NK-92 (cell line): ENCODE measurements around the gene DSCAM.

Source experiments
- DNase-seq: peaks from one replicate; lab custom pipeline; 2025; ENCODE audit not compliant: unreplicated experiment; lab: John Stamatoyannopoulos, UW

Gene DSCAM

DNA sequence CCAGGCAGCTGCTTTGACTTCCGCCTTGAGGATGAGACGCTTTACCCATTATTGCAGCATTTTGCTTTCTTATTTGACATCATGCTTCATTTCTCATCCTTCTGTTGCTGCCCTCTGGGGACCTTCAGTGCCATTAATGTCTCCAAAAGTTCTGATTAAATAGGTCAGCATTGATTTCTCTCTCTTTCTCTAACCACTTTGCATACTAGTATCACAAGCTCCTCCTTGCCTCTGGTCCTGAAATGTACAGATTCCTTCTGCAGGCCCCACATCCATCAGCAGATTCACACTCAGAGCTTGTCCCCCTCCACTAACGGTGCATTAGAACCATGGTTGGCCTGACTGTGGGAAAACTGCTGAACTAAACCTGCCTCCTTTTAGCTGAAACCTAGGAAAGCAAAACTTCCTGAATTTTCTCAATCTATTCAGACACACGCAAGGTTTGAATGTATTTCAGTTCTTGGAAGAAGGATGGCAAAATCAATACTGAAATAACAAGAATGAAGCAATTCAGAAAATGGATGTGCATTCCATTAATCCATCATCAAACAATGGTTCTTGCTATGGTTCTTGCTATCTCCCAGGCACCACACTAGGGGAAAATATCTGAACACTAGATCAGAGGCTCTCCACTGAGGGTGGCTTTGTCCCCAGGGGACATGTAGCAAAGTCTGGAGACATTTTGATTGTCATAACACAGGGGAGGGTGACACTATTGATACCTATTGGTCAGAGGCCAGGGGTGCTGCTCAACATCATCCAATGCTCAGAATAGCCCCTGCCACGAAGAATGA, 825.2 kb downstream of the DSCAM start:
- DNase-seq = no peak

DNA sequence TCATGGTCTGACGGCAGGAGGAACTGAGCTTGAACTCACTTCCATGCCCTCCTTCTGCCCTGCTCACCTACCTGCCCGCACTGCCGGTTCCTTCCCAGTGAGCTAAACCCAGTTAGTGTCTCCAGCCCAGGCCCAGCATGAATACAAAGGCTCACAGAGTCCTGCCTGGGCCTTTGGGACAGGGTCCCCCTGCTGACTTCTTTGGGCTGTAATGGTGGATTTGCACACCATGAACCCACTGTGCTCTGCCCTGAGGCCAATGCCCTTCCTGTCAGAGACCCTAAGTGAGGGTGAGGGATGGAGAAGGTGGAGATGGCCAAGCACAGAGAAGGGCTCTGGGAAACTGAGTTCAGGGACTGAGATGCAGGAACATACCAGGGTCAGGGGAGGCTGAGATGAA, 826.3 kb downstream of the DSCAM start:
- DNase-seq = no peak

GRCh38 chr21:40018871-40019475, 828.0 kb downstream of the DSCAM start:
- no peak for DNase-seq

DNA sequence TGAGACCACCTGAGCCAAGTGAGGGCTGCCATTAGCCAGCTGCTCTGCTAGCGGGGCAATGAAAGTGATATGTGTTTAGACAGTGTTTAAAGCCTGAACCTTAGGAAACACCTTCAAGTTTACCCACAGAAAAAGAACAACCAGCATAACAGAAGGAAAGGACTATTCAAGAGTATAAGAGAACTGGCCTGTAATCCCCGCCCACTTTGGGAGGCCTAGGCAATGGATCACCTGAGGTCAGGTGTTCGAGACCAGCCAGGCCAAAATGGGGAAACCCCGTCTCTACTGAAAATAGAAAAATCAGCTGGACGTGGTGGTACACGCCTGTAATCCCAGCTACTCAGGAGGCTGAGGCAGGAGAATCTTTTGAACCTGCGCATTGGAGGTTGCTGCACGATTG, 830.3 kb downstream of the DSCAM start:
- no peak for DNase-seq

- no peak for DNase-seq
Observed at GRCh38 chr21:40016234-40016633, 830.7 kb downstream of the DSCAM start.

DNA sequence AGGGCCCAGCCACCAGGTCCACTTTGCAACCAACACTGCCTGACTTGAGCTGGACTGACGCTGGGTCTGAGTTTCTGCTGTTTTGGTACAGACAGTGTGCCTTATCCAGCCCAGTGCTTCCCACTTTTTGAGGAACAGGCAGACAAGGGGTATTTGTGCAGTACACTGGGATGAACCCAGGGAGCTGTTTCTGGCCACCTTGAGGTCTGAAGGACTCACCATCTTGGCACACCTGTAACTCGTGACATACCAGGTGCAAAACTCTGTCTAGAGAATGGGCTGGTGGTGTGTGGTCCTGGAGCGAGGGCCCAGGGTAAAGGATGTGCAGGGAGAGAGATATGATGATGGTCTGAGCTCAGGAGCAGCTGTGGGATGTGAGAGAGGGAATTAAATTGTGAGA, 831.1 kb downstream of the DSCAM start:
- no peak for DNase-seq

- no peak for DNase-seq
Observed at GRCh38 chr21:40014394-40014793, 832.6 kb downstream of the DSCAM start.

DNA sequence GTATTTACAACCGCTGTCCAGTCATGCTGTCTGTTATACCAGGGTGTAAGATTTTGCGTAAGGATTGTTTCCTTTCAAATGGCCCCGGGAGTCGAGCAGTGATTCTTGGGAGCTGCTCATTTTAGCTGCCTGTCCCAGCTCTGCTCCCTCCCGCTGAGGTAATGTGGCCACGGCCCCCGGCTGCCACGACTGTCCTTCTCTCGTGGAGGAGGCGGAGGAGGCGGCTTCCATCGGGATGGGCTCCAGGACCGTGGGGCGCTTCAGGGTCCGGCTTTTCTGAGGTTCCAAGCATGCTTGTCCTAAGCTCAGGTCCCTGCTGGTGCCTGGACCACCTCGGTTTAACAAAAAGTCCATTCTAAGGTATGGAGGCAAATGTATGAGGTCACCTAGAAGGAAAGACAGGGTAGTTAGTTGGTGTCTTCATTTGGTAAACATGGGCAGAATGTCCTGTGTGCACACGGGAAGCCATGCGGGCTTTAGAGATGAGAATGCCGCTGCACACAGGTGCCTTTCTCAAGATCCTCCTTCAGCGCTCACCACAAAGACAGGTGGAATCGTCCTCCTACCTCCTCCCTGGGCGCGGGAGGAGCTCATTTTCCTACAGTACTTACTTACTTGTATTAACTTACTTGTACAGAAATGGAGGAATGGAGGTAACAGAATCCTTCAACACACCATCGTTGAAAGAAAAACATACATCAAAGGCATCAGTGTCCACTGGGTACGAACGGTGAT, 833.8 kb downstream of the DSCAM start:
- DNase-seq = no peak

GRCh38 chr21:40011371-40011770, 835.6 kb downstream of the DSCAM start:
- no peak for DNase-seq

- DNase-seq = no peak
Observed at GRCh38 chr21:40002978-40003377, 844.0 kb downstream of the DSCAM start.

DNA sequence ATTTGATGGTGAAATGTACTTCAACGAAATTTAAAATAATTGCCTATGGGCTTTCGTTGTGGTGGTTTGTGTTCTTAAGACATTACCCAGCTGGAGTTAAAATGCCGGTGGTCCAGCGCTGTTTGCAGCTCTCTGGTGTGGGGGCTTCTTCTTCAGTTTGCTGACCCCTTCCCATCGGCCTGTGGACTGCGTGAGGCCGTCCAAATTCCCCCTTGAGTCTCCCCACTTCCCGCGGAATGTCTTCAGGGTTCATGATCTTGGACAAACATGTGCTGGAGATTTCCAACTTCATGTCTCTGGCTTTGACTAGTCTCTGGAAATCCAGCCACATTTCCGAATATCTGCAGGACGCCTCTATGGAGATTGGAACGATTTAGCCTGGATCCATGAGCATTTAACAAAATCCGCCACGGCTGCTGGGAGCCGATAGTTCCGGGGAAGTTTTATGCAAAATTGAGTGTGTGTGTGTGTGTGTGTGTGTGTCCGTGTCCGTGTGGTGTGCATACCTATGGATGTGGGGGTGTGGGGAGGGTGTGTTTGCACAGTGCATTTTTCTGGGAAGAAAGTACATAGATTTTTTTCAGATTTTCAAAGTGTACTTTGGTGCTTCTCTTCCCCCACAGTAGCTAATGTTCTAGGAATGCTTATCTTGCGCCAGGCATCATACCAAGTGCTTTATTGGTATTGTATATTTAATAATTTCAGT, 862.5 kb downstream of the DSCAM start:
- DNase-seq = no peak

DNA sequence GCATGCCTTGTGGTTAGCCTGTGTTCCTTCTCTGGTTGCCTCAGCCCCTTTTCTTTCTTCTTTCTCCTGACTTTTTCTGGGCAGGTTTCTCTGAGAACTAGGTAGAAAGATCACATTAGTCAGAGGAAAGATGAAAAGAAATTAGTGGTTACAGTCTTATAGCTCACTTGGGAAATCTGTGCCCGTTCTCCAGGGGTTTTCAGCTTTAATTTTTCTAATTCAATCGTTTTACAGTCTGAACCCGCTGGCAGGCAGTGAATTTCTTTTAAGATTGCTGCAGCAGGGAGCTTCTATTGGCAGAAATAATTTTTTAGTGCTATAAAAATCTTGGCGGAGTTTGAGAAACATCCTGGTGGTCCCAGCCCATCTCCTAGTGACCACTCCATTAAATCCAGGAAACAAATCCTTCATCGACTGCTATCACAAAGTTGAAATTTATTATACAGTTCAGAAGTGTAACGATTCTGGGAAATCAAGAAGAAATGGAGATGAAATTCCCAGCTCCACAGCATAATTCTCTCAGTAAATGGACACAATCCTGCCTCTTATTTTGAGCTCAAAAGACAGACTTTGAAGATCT, 866.6 kb downstream of the DSCAM start:
- no peak for DNase-seq

GRCh38 chr21:39979321-39979720, 867.6 kb downstream of the DSCAM start:
- DNase-seq = no peak

GRCh38 chr21:39976800-39977199, 870.2 kb downstream of the DSCAM start:
- no peak for DNase-seq

DNA sequence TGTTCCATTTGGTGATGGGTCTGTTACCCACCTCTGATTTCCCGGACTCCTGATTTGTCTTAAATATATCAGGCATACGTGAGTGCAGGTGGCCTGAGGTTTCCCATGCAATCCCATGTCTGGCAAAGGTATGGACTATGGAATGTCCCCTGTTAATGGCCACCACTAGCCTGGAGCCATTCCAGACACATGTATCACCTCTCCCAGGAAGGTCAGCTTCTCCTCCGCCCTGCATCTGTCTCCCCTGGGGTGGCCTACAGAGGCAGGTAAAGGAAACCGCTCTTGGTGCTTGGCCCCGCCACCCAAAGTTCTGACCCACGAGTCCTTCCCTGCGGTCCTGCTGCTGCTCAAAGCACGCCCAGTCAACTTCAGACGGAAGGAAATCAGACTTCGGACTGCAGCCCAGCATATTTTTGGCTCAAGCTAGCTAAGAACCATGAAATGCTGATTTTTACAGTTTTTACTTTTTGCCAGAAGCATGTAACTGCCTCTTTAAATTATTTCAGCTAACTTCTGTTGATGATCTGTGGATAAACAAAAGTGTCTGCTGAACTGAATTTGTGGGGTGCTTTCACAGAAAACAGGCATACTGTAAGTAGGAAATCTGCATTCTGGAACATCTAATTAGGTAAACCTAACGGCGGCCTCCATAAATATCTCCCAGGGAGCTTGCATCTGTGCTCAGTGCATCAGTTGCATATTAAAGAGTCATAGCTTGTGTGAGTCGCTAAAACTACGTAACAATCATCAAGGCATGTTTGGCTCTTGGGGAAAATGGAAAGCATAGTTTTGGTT, 873.8 kb downstream of the DSCAM start:
- no peak for DNase-seq

DNA sequence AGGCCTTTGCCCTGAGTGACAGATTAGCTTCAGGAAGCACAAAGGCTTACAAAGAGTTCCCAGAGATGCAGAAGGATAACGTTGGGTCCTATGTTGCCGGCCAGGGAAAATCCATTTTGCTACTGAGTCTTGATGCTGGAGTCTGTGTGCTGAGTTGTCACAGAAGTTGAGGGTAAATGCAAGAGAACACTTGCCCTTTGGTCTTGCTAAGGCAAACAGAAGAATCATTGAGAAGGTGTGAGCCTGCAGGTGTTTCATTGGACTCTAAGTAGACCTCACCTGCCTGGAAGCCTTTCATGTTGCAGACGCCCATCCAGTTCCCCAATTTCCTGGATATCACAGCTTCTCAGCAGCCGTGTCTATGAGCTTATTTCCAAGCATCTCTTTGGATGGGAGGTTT, 874.5 kb downstream of the DSCAM start:
- no peak for DNase-seq

- DNase-seq = no peak
Observed at GRCh38 chr21:39971956-39972355, 875.0 kb downstream of the DSCAM start.

DNA sequence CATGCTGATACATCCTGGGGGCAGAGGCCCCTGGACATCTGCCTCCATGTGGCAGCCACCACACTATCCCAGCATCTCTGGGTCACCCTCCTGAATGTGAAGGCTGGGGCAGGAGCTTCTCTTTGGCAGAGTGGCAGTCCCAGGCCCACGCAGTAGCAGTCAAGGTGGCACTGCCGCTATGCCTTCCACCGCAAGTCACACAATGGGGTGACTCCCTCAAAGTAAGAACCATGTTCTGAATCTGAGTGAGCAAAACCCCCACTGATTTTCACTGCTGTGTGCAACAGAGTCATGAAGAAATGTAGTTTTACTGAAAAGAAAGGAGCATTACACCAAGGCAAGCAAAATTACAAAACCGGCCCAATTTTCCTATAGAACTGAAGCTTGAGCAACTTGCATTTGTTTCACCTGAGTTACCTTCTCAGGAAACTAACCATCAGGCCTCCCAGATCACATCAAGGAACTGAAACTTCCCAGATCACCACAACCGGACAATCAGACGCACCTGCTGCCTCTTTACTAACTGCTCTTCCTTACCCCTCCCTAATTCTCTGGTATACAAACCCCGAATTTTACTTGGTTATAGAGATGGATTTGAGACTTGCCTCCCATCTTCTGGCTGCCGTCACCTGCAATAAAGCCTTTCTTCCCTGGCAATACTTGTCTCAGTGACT, 877.1 kb downstream of the DSCAM start:
- no peak for DNase-seq

- no peak for DNase-seq
Observed at GRCh38 chr21:39968010-39968409, 878.9 kb downstream of the DSCAM start.

DNA sequence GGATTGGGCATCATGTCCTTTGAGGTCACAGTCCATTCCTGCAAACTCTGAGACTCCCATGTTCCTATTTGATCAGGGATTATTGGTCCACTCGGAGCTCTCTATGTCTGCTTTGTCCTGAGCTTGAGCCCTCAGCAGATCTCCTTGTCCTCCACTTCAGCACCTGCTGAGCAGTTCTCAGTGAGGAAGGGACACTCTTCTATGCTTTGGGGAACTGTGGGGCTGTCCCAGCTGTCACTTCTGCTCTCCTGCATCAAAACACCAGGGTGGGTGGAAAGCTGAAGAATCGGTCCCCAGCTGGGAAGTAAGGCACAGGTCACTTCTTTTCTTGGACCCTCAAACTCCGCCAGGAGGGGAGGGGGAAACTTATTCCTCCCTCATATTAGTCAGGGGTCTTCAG, 880.2 kb downstream of the DSCAM start:
- DNase-seq = no peak
